HG02943 (cell line): Measurements from ENCODE around the gene TMEM183A.
"Not testable (repeated sequence)": the region's sequence is repeated elsewhere in the genome, so short reads cannot be mapped to it uniquely, and the experiment has no call there.

Source experiments
- ATAC-seq: cut with Tn5 transposase; IDR thresholded peaks from one replicate; pipeline ENCODE4 v1.9.1; 2021; ENCODE audit warnings: mild to moderate bottlenecking, low read depth, moderate library complexity; ENCODE audit not compliant: unreplicated experiment

TMEM183A gene

DNA sequence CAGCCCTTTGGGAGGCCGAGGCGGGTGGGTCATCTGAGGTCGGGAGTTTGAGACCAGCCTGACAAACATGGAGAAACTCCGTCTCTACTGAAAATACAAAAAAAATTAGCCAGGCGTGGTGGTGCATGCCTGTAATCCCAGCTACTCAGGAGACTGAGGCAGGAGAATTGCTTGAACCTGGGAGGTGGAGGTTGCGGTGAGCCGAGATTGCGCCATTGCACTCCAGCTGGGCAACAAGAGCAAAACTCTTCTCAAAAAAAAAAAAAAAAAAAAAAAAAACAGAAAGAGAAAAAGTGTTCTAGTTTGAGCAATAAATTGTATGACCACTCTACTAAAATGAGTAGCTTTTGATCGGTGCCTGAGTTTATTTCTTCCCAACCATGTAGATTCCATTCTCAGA is 21.1 kb upstream of the TMEM183A start:
- not testable (repeated sequence) for ATAC-seq

GRCh38 chr1:202987255-202987654 is 19.9 kb upstream of the TMEM183A start:
- no peak for ATAC-seq

DNA sequence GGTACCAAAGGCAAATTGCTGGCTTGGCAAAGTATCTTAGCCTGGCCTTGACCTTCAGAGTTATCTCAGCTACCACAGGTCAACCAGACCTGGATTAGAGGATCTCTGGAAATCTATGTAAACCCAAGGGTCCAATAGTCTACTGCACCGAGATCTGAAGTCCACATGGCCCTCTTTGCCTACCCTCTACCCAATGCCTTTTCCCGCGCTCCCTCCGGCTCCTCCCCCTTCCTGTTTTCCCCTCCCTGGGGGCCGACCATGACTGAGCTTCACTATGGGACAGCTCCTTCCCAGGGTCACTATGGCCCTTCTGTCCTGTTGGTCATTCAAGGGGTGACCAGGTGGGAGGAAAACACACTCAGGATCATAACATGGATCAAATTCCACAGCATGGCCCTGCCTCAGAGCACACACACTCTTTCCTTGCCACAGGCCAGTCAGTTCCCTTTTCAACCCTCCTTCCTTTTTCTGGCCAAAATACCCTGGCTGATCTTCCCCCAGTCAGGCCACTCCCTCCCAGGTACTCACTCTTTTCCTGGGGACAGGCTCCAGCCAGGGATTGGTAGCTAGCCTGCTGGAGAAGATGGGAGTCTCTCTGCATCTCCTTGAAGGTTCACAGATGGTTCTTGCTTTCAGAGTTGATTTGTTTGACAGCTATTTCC is 19.1 kb upstream of the TMEM183A start:
- ATAC-seq = no peak

GRCh38 chr1:202989879-202990278 is 17.3 kb upstream of the TMEM183A start:
- no peak for ATAC-seq

- no peak for ATAC-seq
Measured at GRCh38 chr1:202991112-202991511, 16.1 kb upstream of the TMEM183A start.

DNA sequence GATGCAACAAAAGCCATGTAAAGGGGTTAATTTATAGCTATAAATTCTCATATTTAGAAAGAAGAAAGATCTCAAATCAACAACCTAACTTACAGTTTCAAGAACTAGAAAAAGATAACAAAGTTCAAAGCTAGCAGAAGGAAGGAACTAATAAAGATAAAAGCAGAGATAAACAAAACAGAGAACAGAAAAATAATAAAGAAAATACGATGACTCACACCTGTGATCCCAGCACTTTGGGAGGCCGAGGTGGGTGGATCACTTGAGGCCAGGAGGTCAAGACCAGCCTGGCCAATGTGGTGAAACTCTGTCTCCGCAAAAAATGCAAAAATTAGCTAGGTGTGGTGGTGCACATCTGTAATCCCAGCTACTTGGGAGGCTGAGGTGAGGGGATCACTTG is 12.4 kb upstream of the TMEM183A start:
- no peak for ATAC-seq

GRCh38 chr1:202998836-202999750 is 8.1 kb upstream of the TMEM183A start:
- ATAC-seq = no peak

DNA sequence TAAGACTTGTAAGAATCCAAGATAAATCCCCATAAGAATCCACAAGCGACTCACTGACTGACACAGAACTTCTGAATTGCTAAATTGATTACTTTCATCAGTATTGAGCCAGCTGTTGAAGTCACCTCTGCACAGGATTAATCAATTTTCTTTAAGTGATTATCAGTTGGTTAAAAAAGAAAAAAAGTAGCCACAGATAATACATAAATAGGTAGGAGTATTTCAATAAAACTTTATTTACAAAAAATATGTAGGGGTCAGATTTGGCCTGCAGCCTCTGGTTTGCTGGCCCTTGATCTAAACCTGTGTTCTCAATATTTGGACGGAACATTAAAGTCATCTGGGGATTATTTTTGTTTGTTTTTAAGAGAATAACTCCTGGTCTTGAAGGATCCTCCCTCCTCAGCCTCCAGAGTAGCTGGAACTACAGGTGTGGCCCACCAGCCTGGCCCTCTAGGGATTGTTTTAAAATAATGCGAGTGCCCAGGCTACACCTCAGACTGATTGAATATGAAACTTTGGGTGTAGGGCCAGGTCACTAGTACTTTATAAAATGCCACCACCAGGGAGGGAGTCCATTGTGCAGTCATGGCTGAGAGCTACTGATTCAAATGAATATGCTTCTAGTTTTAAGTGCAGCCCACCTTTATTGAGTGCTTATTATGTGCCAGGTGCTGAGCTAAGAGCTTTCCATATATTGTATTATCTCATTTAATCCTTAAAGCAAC is 6.8 kb upstream of the TMEM183A start:
- no peak for ATAC-seq

DNA sequence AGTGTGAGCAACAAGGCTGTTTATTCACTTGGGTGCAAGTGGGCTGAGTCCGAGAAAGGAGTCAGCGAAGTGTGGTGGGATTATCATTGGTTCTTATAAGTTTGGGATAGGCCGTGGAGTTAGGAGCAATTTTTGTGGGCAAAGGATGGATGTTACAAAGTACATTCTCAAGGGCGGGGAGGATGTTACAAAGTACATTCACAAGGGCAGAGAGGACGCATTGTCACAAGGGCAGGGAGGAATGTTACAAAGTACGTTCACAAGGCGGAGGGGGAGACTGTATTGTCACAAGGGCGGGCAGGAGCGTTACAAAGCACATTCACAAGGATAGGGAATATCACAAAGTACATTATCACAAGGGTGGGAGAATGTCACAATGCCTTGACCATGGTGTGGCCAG is 5.2 kb upstream of the TMEM183A start:
- no peak for ATAC-seq

- ATAC-seq = no peak
Measured at GRCh38 chr1:203002951-203003350, 4.2 kb upstream of the TMEM183A start.

GRCh38 chr1:203005395-203006142 is 1.6 kb upstream of the TMEM183A start:
- not testable (repeated sequence) for ATAC-seq

DNA sequence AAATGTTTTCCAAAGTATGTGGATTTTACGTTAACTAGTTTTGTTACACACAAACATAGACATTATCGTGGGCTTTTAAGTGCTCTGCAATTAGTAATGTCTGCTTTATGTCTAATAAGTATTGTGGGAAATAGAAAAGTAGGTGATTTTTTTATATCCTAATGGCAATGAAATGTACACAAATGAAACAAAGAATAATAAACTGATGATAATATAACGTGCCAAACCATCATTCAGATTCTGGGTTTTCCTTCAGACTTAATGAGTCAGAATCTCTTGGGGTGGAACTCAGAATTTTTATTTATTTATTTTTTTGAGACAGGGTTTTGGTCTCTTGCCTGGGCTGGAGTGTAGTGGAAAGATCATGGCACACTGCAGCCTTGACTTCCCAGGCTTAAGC is 2.0 kb downstream of the TMEM183A start:
- ATAC-seq = no peak

DNA sequence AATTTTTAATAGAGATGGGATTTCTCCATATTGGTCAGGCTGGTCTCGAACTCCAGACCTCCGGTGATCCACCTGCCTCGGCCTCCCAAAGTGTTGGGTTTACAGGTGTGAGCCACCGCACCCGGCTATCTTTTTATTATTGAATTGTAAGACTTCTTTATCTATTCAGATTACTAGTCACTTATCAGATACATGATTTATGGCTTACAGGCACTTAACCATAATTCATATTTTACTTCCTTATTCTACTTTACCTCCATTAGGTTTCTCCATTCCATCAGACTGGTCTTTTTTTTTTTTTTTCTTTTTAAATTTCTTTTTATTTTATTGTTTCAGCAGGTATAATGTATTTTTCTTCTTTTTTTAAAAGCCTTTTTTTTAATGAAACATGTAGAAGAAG is 4.4 kb downstream of the TMEM183A start:
- no peak for ATAC-seq

DNA sequence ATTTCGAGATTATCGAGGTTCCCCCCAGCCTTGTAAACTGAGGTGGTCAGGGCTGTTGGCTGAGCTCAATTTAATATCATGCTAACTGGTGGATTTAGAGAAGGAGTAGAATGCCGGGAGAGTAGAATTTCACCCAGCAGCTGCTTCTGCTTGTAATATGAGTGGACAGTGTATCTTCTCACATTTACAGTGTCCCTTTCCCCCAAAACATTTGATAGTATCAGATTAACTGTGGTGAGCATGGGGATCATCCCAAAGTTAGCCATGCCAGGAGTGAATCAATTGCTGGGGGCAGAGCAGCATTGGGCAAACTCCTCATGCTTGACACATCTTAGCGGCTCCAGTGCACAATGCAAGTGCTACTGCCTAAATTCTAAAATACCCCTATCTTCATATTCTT is 9.9 kb downstream of the TMEM183A start:
- ATAC-seq = no peak

DNA sequence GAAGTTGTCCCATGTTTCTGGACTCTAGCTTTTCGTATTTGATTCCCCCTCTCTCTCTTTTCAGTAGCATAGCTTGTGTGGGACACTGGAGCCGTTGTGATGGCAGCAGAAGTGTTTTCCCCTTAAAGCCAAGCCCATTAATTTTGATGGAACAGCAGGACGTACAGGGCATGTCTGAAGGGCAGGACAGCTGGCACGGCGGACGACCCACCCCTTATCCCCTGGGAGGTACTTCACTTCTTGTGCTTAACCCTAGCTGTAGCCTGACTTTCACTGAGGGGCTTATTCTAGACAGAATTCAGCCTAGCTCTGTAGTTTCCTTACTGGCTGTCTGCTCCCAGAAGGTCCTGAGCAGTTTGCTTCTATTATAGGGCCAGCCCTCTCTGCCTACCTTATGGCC is 10.5 kb downstream of the TMEM183A start:
- no peak for ATAC-seq

DNA sequence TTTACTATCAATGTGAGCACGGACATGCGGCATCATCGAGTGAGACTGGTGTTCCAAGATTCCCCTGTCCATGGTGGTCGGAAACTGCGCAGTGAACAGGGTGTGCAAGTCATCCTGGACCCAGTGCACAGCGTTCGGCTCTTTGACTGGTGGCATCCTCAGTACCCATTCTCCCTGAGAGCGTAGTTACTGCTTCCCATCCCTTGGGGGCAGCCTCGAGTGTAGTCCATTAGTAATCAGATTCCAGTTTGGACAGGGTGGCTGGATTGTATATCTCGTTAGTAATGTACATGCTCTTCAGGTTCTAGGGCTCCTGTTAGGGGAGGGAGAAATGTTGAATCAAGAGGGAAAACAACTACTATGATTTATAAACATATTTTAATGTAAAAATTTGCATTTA is 15.7 kb downstream of the TMEM183A start:
- ATAC-seq = not testable (repeated sequence)

GRCh38 chr1:203025686-203026030 is 18.5 kb downstream of the TMEM183A start:
- no peak for ATAC-seq

- ATAC-seq = peak; percentile 70
Measured at GRCh38 chr1:203026031-203026665, 19.0 kb downstream of the TMEM183A start, which contains the start of gene PPFIA4. PPFIA4 (plus strand) TSS chr1:203026491; CDS start chr1:203039009, 12,518 bp downstream.

DNA sequence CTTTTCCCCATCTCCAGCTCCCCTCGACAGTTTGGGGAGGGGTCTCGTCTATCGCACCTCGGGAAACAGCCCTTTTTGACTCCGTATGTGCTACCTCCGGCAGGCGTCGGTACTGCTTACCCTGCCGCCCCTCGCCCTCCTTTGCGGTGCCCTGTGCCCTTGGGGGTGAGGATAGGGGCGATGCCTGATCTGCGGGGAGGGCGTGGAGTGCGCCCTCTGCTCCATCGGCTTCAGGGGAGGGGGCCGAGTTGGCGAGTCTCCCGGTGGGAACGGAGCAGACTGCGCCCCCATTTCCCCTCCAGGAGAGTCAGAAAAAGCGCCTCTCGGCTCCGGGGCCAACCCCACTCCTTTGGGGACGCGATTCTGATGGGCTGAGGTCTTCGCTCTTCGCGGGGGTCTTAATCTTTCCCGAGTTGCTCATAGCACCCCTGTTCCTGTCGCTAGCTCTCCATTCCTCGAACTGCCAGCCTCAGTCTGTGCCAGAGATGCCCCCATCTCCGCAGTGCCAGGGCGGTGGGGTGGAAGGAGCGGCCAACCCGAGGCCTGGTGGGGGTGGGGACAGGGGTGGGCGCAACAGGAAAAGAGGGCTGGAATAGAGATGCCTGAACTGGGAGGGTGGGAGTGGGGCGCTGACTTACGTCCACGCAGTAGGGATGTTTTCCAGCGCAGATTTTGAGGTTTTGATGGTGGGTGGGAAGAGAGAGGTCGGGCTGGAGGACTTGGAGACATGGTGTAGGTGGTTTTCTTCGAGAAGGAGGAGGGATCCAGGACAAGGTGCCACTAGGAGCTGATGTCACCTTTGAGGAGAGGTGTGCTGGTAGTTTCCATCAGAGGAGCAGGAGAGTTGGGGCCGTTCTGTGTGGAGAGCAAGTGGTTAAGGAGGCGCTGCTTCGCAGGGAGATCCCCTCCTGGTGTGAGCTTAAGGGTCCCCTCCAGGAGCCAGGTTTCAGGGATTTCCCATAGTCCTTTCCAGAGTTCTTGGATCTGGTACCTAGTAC is 19.8 kb downstream of the TMEM183A start:
- ATAC-seq = no peak
